ENCODE data around the gene S100A9. TPM values are rescaled to one million over a fixed set of nuclear protein-coding genes. Genes with fewer than 3 reads are reported as not detected.
"Not testable (repeated sequence)": the region's sequence is repeated elsewhere in the genome, so short reads cannot be mapped to it uniquely, and the experiment has no call there.

The S100A9 gene
- total and polyA plus RNA-seq, 2 of the 4 experiments (the other 2 are of a cell fraction) = not detected

DNA sequence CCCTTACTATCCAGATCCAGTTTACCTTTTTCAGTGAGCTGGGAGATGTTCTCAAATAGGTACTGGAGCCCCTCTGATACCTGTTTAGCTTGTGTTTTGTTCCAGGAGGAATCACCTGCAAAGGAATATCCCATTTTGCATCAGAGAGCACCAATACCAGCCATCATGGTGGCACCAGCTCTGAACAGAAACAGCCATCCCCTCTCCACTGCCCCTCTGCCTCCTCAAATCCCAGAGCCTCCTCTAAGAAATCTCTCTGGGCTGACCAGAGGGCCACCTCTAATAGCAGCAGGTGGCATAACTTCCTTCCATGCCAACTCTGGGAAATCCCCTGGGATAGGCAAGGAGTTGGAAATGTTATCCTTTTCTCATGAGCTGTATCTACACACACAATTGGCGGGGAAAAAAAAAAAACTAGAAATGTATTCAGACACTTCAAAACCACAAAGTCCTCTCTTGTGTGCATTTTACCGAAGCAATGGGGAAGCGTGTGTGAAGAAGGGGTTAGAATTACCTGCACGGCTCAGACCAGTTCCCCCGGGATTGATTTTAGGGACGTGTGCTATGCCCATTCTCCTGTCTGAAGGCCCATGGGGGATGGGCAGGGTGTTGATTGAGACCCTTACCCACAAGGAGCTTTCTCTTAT, 11.5 kb upstream of the S100A9 start (continued):
- TF ChIP-seq MXI1 (IDR thresholded peaks at IDR 0.05; ENCODE audit: borderline replicate concordance, low read depth, low read length) = no peak

DNA sequence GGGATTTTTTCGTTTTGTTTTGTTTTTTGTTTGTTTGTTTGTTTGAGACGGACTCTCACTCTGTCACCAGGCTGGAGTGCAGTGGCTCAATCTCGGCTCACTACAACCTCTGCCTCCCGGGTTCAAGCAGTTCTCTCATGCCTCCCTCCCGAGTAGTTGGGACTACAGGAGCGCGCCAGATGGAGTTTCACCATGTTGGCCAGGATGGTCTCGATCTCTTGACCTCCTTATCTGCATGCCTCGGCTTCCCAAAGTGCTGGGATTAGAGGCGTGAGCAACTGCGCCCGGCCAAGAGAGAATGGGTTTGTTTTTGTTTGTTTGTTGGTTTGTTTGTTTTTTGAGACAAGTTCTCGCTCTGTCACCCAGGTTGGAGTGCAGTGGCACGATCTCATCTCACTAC, 10.6 kb upstream of the S100A9 start:
- H3K18ac ChIP-seq (ENCODE audit: low read depth, low read length); H2BK120ac ChIP-seq (ENCODE audit: low read depth, low read length): not testable (repeated sequence)

More for the DNA sequence above, 10.6 kb upstream of the S100A9 start:
- POLR2A ChIA-PET (ENCODE audit: unreplicated experiment); H3K79me1 ChIP-seq (ENCODE audit: low read depth in 1 of 2, low read length in 2 of 2); DNase-seq; H3K4me2 ChIP-seq (ENCODE audit: low read depth, low read length); H2AFZ ChIP-seq (replicated peaks; ENCODE audit: low read length, poor library complexity); H2BK20ac ChIP-seq (ENCODE audit: low read depth, low read length); H3K9me1 ChIP-seq (ENCODE audit: insufficient read depth, low read length); H3K27me3 ChIP-seq (ENCODE audit: control insufficient read depth, insufficient read depth, low read length); H3K9ac ChIP-seq (ENCODE audit: low read depth, low read length); H3K36me3 ChIP-seq (ENCODE audit: control insufficient read depth, insufficient read depth, low read length); H4K5ac ChIP-seq (ENCODE audit: low read depth, low read length); BruUV-seq (replicated peaks); H3K4ac ChIP-seq (ENCODE audit: low read depth, low read length); intact Hi-C loops (cut with micrococcal nuclease); CTCF ChIA-PET; H3K23ac ChIP-seq (ENCODE audit: low read depth, low read length); H3K27ac ChIP-seq (ENCODE audit: insufficient read depth, low read length); ATAC-seq (ENCODE audit: low read depth); H3K4me3 ChIP-seq (ENCODE audit: insufficient read depth, low read depth, low read length); H2AK5ac ChIP-seq (ENCODE audit: low read depth, low read length); in situ Hi-C loops (cut with MboI; ENCODE audit: low sequenced_read_pairs); H3K9me3 ChIP-seq (ENCODE audit: control insufficient read depth, insufficient read depth, low read length); H4K91ac ChIP-seq (ENCODE audit: insufficient read depth, low read depth, low read length); H2BK5ac ChIP-seq (ENCODE audit: low read depth, low read length, poor library complexity, severe bottlenecking); dilution Hi-C loops (cut with HindIII; ENCODE audit: low sequenced_read_pairs, unreplicated experiment); H4K20me1 ChIP-seq (ENCODE audit: insufficient read depth, low read length); H4K8ac ChIP-seq (ENCODE audit: low read depth in 2 of 2, low read length in 2 of 2); H3K4me1 ChIP-seq (ENCODE audit: control insufficient read depth, insufficient read depth, low read length); H3K14ac ChIP-seq (replicated peaks; ENCODE audit: low read depth, low read length); H2AK9ac ChIP-seq (replicated peaks; ENCODE audit: low read depth, low read length, poor library complexity); H3K56ac ChIP-seq (ENCODE audit: extremely low read depth, insufficient read depth, low read length); H2BK15ac ChIP-seq (ENCODE audit: low read depth, low read length): not testable (repeated sequence)
- WGBS, 2 experiments (ENCODE audit: extremely low coverage in 2 of 2, insufficient read length in 1 of 2) = no CpG with 5 or more reads among the region's 14 CpGs
